Measurements from ENCODE around the gene LRP1B.

DNA sequence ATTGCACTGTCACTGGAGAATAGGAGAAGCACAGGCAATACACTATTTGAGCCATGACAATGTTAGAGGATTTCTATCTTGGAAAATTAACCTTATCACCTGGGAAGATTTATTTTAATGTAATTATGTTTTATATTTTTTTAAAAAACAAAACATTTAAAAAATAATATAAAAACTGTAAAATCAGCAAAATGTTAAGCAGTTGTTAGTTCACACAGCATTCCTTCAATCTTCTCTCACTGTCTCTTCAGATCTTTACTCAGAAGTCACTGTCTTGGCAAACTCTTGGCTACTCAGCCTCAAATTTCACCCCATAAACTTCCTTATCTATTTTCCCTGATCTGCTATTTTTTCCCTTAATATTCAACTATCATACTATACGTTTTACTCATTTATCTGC lies 1322.6 kb downstream of the LRP1B start:
- TF ChIP-seq PBX3 (IDR thresholded peaks at IDR 0.05) (no peak), CEBPB (IDR thresholded peaks at IDR 0.05) (no peak), JUN (IDR thresholded peaks at IDR 0.05) (no peak), JUNB (IDR thresholded peaks at IDR 0.05) (no peak), POLR2A (IDR thresholded peaks at IDR 0.05; ENCODE audit: low read length) (no peak), RCOR1 (IDR thresholded peaks at IDR 0.05; ENCODE audit: low read depth, low read length) (no peak), MAFK (IDR thresholded peaks at IDR 0.05; ENCODE audit: partially characterized antibody) (peak; percentile 29)
- TF ChIP-seq, protein P1, sequence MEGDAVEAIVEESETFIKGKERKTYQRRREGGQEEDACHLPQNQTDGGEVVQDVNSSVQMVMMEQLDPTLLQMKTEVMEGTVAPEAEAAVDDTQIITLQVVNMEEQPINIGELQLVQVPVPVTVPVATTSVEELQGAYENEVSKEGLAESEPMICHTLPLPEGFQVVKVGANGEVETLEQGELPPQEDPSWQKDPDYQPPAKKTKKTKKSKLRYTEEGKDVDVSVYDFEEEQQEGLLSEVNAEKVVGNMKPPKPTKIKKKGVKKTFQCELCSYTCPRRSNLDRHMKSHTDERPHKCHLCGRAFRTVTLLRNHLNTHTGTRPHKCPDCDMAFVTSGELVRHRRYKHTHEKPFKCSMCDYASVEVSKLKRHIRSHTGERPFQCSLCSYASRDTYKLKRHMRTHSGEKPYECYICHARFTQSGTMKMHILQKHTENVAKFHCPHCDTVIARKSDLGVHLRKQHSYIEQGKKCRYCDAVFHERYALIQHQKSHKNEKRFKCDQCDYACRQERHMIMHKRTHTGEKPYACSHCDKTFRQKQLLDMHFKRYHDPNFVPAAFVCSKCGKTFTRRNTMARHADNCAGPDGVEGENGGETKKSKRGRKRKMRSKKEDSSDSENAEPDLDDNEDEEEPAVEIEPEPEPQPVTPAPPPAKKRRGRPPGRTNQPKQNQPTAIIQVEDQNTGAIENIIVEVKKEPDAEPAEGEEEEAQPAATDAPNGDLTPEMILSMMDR (IDR thresholded peaks at IDR 0.05), result no peak
- TF ChIP-seq, protein P2, sequence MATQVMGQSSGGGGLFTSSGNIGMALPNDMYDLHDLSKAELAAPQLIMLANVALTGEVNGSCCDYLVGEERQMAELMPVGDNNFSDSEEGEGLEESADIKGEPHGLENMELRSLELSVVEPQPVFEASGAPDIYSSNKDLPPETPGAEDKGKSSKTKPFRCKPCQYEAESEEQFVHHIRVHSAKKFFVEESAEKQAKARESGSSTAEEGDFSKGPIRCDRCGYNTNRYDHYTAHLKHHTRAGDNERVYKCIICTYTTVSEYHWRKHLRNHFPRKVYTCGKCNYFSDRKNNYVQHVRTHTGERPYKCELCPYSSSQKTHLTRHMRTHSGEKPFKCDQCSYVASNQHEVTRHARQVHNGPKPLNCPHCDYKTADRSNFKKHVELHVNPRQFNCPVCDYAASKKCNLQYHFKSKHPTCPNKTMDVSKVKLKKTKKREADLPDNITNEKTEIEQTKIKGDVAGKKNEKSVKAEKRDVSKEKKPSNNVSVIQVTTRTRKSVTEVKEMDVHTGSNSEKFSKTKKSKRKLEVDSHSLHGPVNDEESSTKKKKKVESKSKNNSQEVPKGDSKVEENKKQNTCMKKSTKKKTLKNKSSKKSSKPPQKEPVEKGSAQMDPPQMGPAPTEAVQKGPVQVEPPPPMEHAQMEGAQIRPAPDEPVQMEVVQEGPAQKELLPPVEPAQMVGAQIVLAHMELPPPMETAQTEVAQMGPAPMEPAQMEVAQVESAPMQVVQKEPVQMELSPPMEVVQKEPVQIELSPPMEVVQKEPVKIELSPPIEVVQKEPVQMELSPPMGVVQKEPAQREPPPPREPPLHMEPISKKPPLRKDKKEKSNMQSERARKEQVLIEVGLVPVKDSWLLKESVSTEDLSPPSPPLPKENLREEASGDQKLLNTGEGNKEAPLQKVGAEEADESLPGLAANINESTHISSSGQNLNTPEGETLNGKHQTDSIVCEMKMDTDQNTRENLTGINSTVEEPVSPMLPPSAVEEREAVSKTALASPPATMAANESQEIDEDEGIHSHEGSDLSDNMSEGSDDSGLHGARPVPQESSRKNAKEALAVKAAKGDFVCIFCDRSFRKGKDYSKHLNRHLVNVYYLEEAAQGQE (IDR thresholded peaks at IDR 0.05), result no peak

Measured in A549 (cell line).